COR-L47 (cell line): ENCODE data around the gene SRP72.

Experiments used
- DNase-seq: peaks from one replicate; lab custom pipeline; 2025; lab: John Stamatoyannopoulos, UW

SRP72 gene

GRCh38 chr4:56550642-56551041 is 83.2 kb downstream of the SRP72 start:
- no peak for DNase-seq

GRCh38 chr4:56551516-56551915 is 84.1 kb downstream of the SRP72 start:
- no peak for DNase-seq

GRCh38 chr4:56552273-56552672 is 84.9 kb downstream of the SRP72 start:
- no peak for DNase-seq
